Measurements from ENCODE around the gene ADAMTS1.

DNA sequence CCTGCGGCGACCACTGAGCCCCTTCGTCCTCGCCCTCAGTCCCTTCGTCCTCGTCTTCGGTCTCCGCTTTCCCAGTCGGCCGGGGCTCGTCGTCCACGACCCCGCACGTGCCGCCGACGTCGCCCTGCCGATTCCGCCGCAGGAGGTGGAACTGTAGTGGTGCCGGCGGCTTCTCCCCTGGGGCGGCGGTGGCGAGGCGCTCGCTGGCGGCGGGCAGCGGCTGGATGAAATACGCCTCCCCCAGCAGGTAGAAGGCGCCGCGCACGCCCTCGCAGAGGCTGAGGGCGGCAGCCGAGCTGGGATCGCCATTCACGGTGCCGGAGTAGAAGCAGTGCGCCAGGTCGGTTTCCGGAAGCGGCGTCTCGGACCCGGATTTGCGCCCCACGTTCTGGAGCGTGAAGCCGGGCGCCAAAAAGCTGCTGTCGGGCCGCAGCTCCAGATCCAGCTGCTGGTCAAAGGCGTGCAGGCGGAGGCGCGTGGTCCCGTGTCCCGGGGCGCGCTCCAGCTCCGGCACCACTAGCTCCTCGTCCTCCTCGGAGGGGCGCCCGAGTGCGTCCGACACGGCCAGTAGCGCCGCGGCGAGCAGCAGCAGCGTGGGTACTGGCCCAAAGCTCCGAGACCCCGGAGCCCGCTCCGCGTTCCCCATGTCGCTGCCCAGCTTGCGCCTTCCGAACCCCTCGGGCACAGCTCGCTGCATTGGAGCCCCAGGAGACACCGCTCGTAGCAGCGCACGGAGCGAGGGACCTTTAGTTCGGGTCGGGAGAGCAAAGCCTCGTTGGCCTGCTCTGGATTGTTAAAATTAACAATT lies 747 bp downstream of the ADAMTS1 start:
- TF ChIP-seq, protein P1, sequence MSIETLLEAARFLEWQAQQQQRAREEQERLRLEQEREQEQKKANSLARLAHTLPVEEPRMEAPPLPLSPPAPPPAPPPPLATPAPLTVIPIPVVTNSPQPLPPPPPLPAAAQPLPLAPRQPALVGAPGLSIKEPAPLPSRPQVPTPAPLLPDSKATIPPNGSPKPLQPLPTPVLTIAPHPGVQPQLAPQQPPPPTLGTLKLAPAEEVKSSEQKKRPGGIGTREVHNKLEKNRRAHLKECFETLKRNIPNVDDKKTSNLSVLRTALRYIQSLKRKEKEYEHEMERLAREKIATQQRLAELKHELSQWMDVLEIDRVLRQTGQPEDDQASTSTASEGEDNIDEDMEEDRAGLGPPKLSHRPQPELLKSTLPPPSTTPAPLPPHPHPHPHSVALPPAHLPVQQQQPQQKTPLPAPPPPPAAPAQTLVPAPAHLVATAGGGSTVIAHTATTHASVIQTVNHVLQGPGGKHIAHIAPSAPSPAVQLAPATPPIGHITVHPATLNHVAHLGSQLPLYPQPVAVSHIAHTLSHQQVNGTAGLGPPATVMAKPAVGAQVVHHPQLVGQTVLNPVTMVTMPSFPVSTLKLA (IDR thresholded peaks at IDR 0.05): no peak
- no peak for TF ChIP-seq POLR2A (IDR thresholded peaks at IDR 0.05; ENCODE audit: insufficient read depth in 1 of 2, low read depth in 2 of 2, low read length in 2 of 2)
- no peak for TF ChIP-seq ZFP36 (IDR thresholded peaks at IDR 0.05; ENCODE audit: borderline replicate concordance, low read depth, low read length, partially characterized antibody)

All from HepG2 (cell line).